HG03196 (cell line): ENCODE data around the gene FXYD7.
"Not testable (repeated sequence)": the region's sequence is repeated elsewhere in the genome, so short reads cannot be mapped to it uniquely, and the experiment has no call there.

Experiments
- ATAC-seq: cut with Tn5 transposase; IDR thresholded peaks from one replicate; pipeline ENCODE4 v1.9.1; 2021; ENCODE audit not compliant: unreplicated experiment

Gene FXYD7

GRCh38 chr19:35194012-35194984 is 51.2 kb downstream of the FXYD7 start:
- ATAC-seq = no peak

- ATAC-seq = no peak
Observed at GRCh38 chr19:35195830-35196229, 52.8 kb downstream of the FXYD7 start.

GRCh38 chr19:35196861-35197260 is 53.8 kb downstream of the FXYD7 start:
- ATAC-seq = not testable (repeated sequence)

GRCh38 chr19:35199481-35199880 is 56.4 kb downstream of the FXYD7 start:
- no peak for ATAC-seq

GRCh38 chr19:35202722-35203688 is 60.0 kb downstream of the FXYD7 start:
- ATAC-seq = no peak
